RWPE2 (cell line): ENCODE measurements around the gene HMGCS2.

Source experiments
- ATAC-seq: fragments of 200-7000 bp; cut with Tn5 transposase; 3 replicates; pipeline ENCODE4 v1.9.1; 2021; ENCODE audit warnings: low read depth
- DNase-seq: peaks from one replicate; pipeline ENCODE4 v3.0.0-alpha.2; 2020; ENCODE audit warnings: low spot score
- H3K27ac ChIP-seq: fragments of 450-650 bp; 2 replicates; pipeline ENCODE4 v1.5.1; 2017; ENCODE audit warnings: mild to moderate bottlenecking; ENCODE audit not compliant: poor library complexity, severe bottlenecking
- H3K27me3 ChIP-seq: fragments of 250-450 bp; sonication (Bioruptor Pico); 2 replicates; pipeline ENCODE4 v1.5.1; 2021; ENCODE audit warnings: mild to moderate bottlenecking, moderate library complexity; ENCODE audit not compliant: insufficient read depth, poor library complexity, severe bottlenecking
- H3K36me3 ChIP-seq: fragments of 250-450 bp; sonication (Bioruptor Pico); 2 replicates; pipeline ENCODE4 v1.5.1; 2020; ENCODE audit warnings: low read depth, mild to moderate bottlenecking, moderate library complexity
- H3K4me1 ChIP-seq: fragments of 250-450 bp; sonication (Bioruptor Pico); 2 replicates; pipeline ENCODE4 v1.5.1; 2021; ENCODE audit warnings: mild to moderate bottlenecking, moderate library complexity; ENCODE audit not compliant: insufficient read depth, poor library complexity, severe bottlenecking
- H3K4me3 ChIP-seq: fragments of 250-450 bp; sonication (Bioruptor Pico); 2 replicates; pipeline ENCODE4 v1.5.1; 2021; ENCODE audit warnings: mild to moderate bottlenecking, moderate library complexity; ENCODE audit not compliant: severe bottlenecking
- H3K9me3 ChIP-seq: fragments of 250-450 bp; sonication (Bioruptor Pico); 2 replicates; pipeline ENCODE4 v1.5.1; 2021; ENCODE audit warnings: mild to moderate bottlenecking, moderate library complexity; ENCODE audit not compliant: severe bottlenecking
- CTCF ChIP-seq: fragments of 450-650 bp; IDR thresholded peaks from one replicate; pipeline ENCODE4 v1.5.1; 2017; ENCODE audit warnings: mild to moderate bottlenecking, moderate library complexity; ENCODE audit not compliant: poor library complexity, severe bottlenecking

HMGCS2 gene

DNA sequence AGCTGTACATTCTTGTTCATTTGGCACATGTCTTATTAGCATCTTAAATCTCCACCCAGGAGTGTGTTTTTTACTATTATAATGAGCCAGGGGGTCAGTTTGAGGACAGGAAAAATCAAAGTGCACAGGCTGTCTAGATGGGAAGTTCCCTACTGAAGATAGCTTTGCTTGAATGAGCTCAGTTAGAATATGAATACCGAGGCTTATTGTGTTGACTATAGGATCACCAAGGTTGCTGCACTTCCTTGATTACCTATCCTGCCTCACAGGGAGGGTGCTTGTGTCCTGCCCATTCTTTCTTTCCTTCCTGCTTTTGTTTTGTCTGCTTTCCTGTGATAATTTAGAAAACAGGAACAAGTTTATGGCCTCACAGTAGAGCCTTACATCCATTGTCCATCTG lies 40.7 kb downstream of the HMGCS2 start:
- DNase-seq: no peak
- TF ChIP-seq CTCF: no peak
- no peaks in the 10 kb centered on the region for H3K4me1 ChIP-seq
- no peak for ATAC-seq
- no peak overlapping the region for H3K4me3 ChIP-seq
- no peaks in the 10 kb centered on the region for H3K9me3 ChIP-seq
- no peaks in the 10 kb centered on the region for H3K27me3 ChIP-seq
- no peak overlapping the region for H3K27ac ChIP-seq
- peaks cover 98% of the 10 kb centered on the region for H3K36me3 ChIP-seq

- Histone ChIP-seq H3K36me3 (peaks cover 99% of the 10 kb centered on the region), H3K27ac (no peak overlapping the region), H3K9me3 (no peaks in the 10 kb centered on the region), H3K4me3 (no peak overlapping the region), H3K4me1 (no peaks in the 10 kb centered on the region), H3K27me3 (no peaks in the 10 kb centered on the region)
- ATAC-seq (no peak), DNase-seq (no peak)
- no peak for TF ChIP-seq CTCF
Measured at GRCh38 chr1:119725626-119726025, 43.1 kb downstream of the HMGCS2 start.

DNA sequence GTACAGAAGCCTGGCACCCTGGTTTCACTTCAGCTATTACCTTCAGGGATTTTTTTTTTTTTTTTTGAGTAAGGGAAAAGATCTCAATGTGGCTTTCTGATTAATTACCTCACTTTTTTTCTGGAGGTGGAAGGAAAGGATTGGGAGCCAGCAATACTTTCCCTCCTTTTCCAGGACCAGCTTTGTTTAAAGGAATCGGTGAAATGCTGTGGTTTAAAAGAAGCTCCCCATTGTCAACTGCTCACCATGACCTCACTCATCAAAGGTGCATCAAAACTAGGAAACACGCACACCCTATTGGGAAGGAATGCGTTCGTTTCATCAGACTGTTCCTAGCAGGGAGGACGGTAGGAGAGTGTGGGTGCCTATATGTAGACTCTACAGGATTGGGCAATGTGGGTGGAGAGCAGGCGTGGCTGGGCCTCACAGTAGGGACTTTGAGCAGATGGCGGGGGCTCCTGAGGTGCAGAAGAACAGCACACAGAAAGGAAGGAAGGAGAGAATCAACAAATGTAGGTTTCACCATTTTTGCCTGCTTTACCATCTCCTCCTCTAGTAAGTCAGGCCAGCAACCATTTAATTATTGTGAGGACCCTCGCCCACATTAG lies 44.0 kb downstream of the HMGCS2 start:
- no peak for TF ChIP-seq CTCF
- no peak overlapping the region for H3K27ac ChIP-seq
- peaks cover 99% of the 10 kb centered on the region for H3K36me3 ChIP-seq

GRCh38 chr1:119721896-119722295 lies 46.8 kb downstream of the HMGCS2 start:
- peaks cover 96% of the 10 kb centered on the region for H3K36me3 ChIP-seq

More for the DNA sequence above, 44.0 kb downstream of the HMGCS2 start:
- Histone ChIP-seq H3K27me3 (no peaks in the 10 kb centered on the region), H3K9me3 (no peaks in the 10 kb centered on the region), H3K4me3 (no peak overlapping the region), H3K4me1 (no peaks in the 10 kb centered on the region)
- ATAC-seq (no peak), DNase-seq (no peak)

More at GRCh38 chr1:119721896-119722295, 46.8 kb downstream of the HMGCS2 start:
- H3K4me1 ChIP-seq: no peaks in the 10 kb centered on the region
- no peak overlapping the region for H3K4me3 ChIP-seq
- no peak for TF ChIP-seq CTCF
- H3K27ac ChIP-seq: no peak overlapping the region
- no peak for DNase-seq
- H3K9me3 ChIP-seq: no peaks in the 10 kb centered on the region
- H3K27me3 ChIP-seq: no peaks in the 10 kb centered on the region
- no peak for ATAC-seq
